A549 (cell line): ENCODE results near the gene ZNF146. TPM values are rescaled to one million over a fixed set of nuclear protein-coding genes. Genes with fewer than 3 reads are reported as not detected.

ENCODE experiments used
- ATAC-seq, 2 experiments: fragments of 200-7000 bp in 1 of 2; fragments of >200 bp in 1 of 2; cut with Nextera tagmentation in 1 of 2; cut with Tn5 transposase in 1 of 2; 3 replicates each; pipeline versions ENCODE4 v1.8.0 to v1.9.1; 2018 to 2020; ENCODE audit warnings: mild to moderate bottlenecking in 1 of 2, moderate library complexity in 1 of 2
- CTCF ChIA-PET: fragments of 300-600 bp; sonication (Branson Sonifier 250); formaldehyde crosslinking; extraction: SDS; loops from one replicate; lab custom pipeline; 2021; ENCODE audit warnings: antibody characterized with exemption, inconsistent platforms; lab: Yijun Ruan, JAX
- POLR2A ChIA-PET: fragments of 350-600 bp; formaldehyde crosslinking; extraction: SDS; loops from one replicate; lab custom pipeline; 2021; ENCODE audit warnings: antibody characterized with exemption, inconsistent platforms; lab: Yijun Ruan, JAX
- DNase-seq, 2 experiments: peaks; one replicate each; pipeline versions ENCODE4 v3.0.0 to v3.0.0-alpha.2; 2011 to 2016; ENCODE audit warnings: low read depth in 1 of 2, low spot score in 1 of 2
- FAIRE-seq: peaks from 2 replicates; lab custom pipeline; 2011; peaks lifted over from hg19 to GRCh38; lab: Jason Lieb, UNC
- H3K27ac ChIP-seq, 2 experiments: fragments of >200 bp; sonication (Bioruptor Twin); formaldehyde crosslinking; 3 replicates each; pipeline ENCODE4 v1.5.1; 2016 to 2017
- H3K4me1 ChIP-seq: fragments of >200 bp; sonication (Bioruptor Twin); formaldehyde crosslinking; 3 replicates; pipeline ENCODE4 v1.6.1; 2016
- H3K4me2 ChIP-seq: fragments of >200 bp; sonication (Bioruptor Twin); formaldehyde crosslinking; 3 replicates; pipeline ENCODE4 v1.6.1; 2016
- H3K4me3 ChIP-seq: fragments of >200 bp; sonication (Bioruptor Twin); formaldehyde crosslinking; 3 replicates; pipeline ENCODE4 v1.5.1; 2016
- H3K9me3 ChIP-seq: fragments of >200 bp; sonication (Bioruptor Twin); formaldehyde crosslinking; 3 replicates; pipeline ENCODE4 v1.6.1; 2016
- CBX8 ChIP-seq: fragments of 200-600 bp; sonication (generic); IDR thresholded peaks from 2 replicates; pipeline ENCODE4 v1.6.1; 2016
- CHD4 ChIP-seq: fragments of 200-600 bp; sonication (generic); IDR thresholded peaks from 2 replicates; pipeline ENCODE4 v1.6.1; 2016; ENCODE audit warnings: antibody characterized with exemption, mild to moderate bottlenecking, borderline replicate concordance
- E2F6 ChIP-seq: IDR thresholded peaks from 2 replicates; pipeline ENCODE4 v1.6.1; 2012; ENCODE audit warnings: low read depth, borderline replicate concordance
- EHMT2 ChIP-seq: fragments of 200-600 bp; sonication (generic); IDR thresholded peaks from 2 replicates; pipeline ENCODE4 v1.6.1; 2016; ENCODE audit warnings: antibody characterized with exemption, low read depth, mild to moderate bottlenecking, moderate library complexity
- ELK1 ChIP-seq: fragments of 150-350 bp; IDR thresholded peaks from 2 replicates; pipeline ENCODE4 v1.6.1; 2014; ENCODE audit warnings: low read depth, mild to moderate bottlenecking, low read length
- EP300 ChIP-seq, 2 experiments: fragments of >200 bp; sonication (Bioruptor Twin); formaldehyde crosslinking; IDR thresholded peaks; 2 replicates in 1 of 2; 3 replicates in 1 of 2; pipeline ENCODE4 v1.6.1; 2016 to 2017
- ESRRA ChIP-seq: fragments of 150-350 bp; IDR thresholded peaks from 2 replicates; pipeline ENCODE4 v1.6.1; 2014; ENCODE audit warnings: mild to moderate bottlenecking, low read length, borderline replicate concordance
- FOXS1 ChIP-seq: fragments of 250-450 bp; sonication (Bioruptor Pico); IDR thresholded peaks from 2 replicates; pipeline ENCODE4 v1.5.0; 2020; ENCODE audit warnings: mild to moderate bottlenecking, moderate library complexity
- HES2 ChIP-seq: fragments of >200 bp; sonication (Bioruptor Twin); formaldehyde crosslinking; IDR thresholded peaks from 2 replicates; pipeline ENCODE4 v1.6.1; 2016
- HOXB5 ChIP-seq: fragments of 250-450 bp; sonication (Bioruptor Pico); IDR thresholded peaks from 2 replicates; pipeline ENCODE4 v1.5.0; 2020; ENCODE audit warnings: mild to moderate bottlenecking, moderate library complexity
- JUNB ChIP-seq: fragments of >200 bp; sonication (Bioruptor Twin); formaldehyde crosslinking; IDR thresholded peaks from 2 replicates; pipeline ENCODE4 v1.6.1; 2016
- KDM1A ChIP-seq: fragments of 200-600 bp; sonication (generic); IDR thresholded peaks from 2 replicates; pipeline ENCODE4 v1.6.1; 2016; ENCODE audit warnings: low read depth, mild to moderate bottlenecking
- MAX ChIP-seq: IDR thresholded peaks from 2 replicates; pipeline ENCODE4 v1.6.1; 2012
- MYC ChIP-seq: IDR thresholded peaks from 2 replicates; pipeline ENCODE4 v1.6.1; 2012; ENCODE audit warnings: mild to moderate bottlenecking, inconsistent platforms, low read length, improper control_type of control experiment, borderline replicate concordance
- NPAS2 ChIP-seq: fragments of 250-450 bp; sonication (Bioruptor Pico); IDR thresholded peaks from 2 replicates; pipeline ENCODE4 v1.8.0; 2022; ENCODE audit warnings: mild to moderate bottlenecking, moderate library complexity, borderline replicate concordance
- PBX3 ChIP-seq: IDR thresholded peaks from 2 replicates; pipeline ENCODE4 v1.6.1; 2012
- PHF8 ChIP-seq: fragments of 200-600 bp; sonication (generic); IDR thresholded peaks from 2 replicates; pipeline ENCODE4 v1.6.1; 2016; ENCODE audit warnings: low read depth, mild to moderate bottlenecking, antibody characterized with exemption, moderate library complexity, borderline replicate concordance
- POLR2A ChIP-seq: IDR thresholded peaks from 2 replicates; pipeline ENCODE4 v1.6.1; 2012; ENCODE audit warnings: mild to moderate bottlenecking, low read length
- POLR2AphosphoS2 ChIP-seq: conservative IDR thresholded peaks from 2 replicates; pipeline ENCODE4 v1.6.1; 2012; ENCODE audit warnings: low read length, improper control_type of control experiment, inconsistent platforms
- RARB ChIP-seq: fragments of 250-450 bp; sonication (Bioruptor Pico); IDR thresholded peaks from 2 replicates; pipeline ENCODE4 v1.8.0; 2021; ENCODE audit warnings: mild to moderate bottlenecking, moderate library complexity
- RNF2 ChIP-seq: fragments of 200-600 bp; sonication (generic); IDR thresholded peaks from 2 replicates; pipeline ENCODE4 v1.6.1; 2016; ENCODE audit warnings: low read depth, mild to moderate bottlenecking, antibody characterized with exemption, moderate library complexity, borderline replicate concordance
- SREBF2 ChIP-seq: fragments of 450-650 bp; IDR thresholded peaks from 2 replicates; pipeline ENCODE4 v1.6.1; 2014; ENCODE audit warnings: mild to moderate bottlenecking, moderate library complexity
- TP53 ChIP-seq: fragments of 250-450 bp; sonication (Bioruptor Pico); IDR thresholded peaks from 2 replicates; pipeline ENCODE4 v1.5.0; 2021; ENCODE audit warnings: mild to moderate bottlenecking, moderate library complexity
- ZC3H11A ChIP-seq: fragments of 450-650 bp; IDR thresholded peaks from 2 replicates; pipeline ENCODE4 v1.6.1; 2014; ENCODE audit warnings: antibody characterized with exemption, mild to moderate bottlenecking
- WGBS: methylation state at CpG from one replicate; pipeline ENCODE4 v1.1.6; 2017; ENCODE audit errors: missing lambda C conversion rate; 5-methylcytosine and 5-hydroxymethylcytosine counted together
- polyA plus RNA-seq, 4 experiments: library from polyadenylated mRNA; depleted of rRNA in 3 of 4; stranded (reverse); fragments of >200 nt; fragmentation: RNase III in 1 of 4; extraction: RNeasy Plus Mini Kit Qiagen cat#74134 plus additional on column Dnase treatment in 1 of 4; gene quantifications; 2 replicates in 3 of 4; 3 replicates in 1 of 4; pipeline ENCODE4 v1.2.3, GENCODE V29; 2011 to 2017

ZNF146 gene
- polyA plus RNA-seq, 2 of the 4 experiments (the other 2 are of a cell fraction): 157 to 362 TPM

- ATAC-seq (peak in 1 of 2 experiments; percentile 27; a peak in 1 of 6 replicates), FAIRE-seq (no peak), DNase-seq (no peak)
- Histone ChIP-seq H3K9me3 (peaks cover 87% of the 10 kb centered on the region), H3K4me2 (no peak overlapping the region), H3K27ac (no peak overlapping the region), H3K4me3 (no peak overlapping the region), H3K4me1 (no peaks in the 10 kb centered on the region)
- POLR2A ChIA-PET: no interaction called here
- TF ChIP-seq KDM1A (no peak), POLR2A (peak; percentile 22; the same call in 1 of the 2 replicates), RNF2 (no peak), HOXB5 (CRISPR knock-in tag) (no peak), ESRRA (no peak), POLR2AphosphoS2 (no peak), ZC3H11A (no peak), MAX (no peak), RARB (no peak)
- 81% methylated on average over 29 of the region's 29 CpGs for WGBS
- CTCF ChIA-PET: no interaction called here
Observed at GRCh38 chr19:36246006-36246481, 31.1 kb downstream of the ZNF146 start.

GRCh38 chr19:36252047-36252446 lies 37.1 kb downstream of the ZNF146 start:
- no peak for FAIRE-seq

GRCh38 chr19:36254848-36255247 lies 39.9 kb downstream of the ZNF146 start:
- ChIA-PET POLR2A (no interaction called here), CTCF (no interaction called here)
- ATAC-seq (no peak), FAIRE-seq (peak; percentile 98), DNase-seq (no peak)
- peaks cover 82% of the 10 kb centered on the region for H3K9me3 ChIP-seq
- no peak overlapping the region for H3K27ac ChIP-seq
- H3K4me1 ChIP-seq: no peaks in the 10 kb centered on the region
- H3K4me3 ChIP-seq: no peak overlapping the region
- no peak for TF ChIP-seq MAX
- no peak for TF ChIP-seq NPAS2 (CRISPR knock-in tag)
- TF ChIP-seq TP53 (CRISPR knock-in tag): no peak
- TF ChIP-seq MYC: no peak
- TF ChIP-seq POLR2A: no peak
- no peak for TF ChIP-seq ZC3H11A
- TF ChIP-seq FOXS1 (CRISPR knock-in tag): no peak
- TF ChIP-seq CBX8: no peak
- no peak for TF ChIP-seq PHF8
- no peak for TF ChIP-seq CHD4
- TF ChIP-seq EP300 (IDR thresholded peaks at IDR 0.05): no peak
- no peak for TF ChIP-seq ELK1
- TF ChIP-seq JUNB: no peak
- TF ChIP-seq RARB: no peak
- no peak for TF ChIP-seq ESRRA
- TF ChIP-seq E2F6: no peak
- no peak for TF ChIP-seq HES2
- no peak for TF ChIP-seq SREBF2
- H3K4me2 ChIP-seq: no peak overlapping the region
- 42% methylated on average over 11 of the region's 11 CpGs for WGBS

More at GRCh38 chr19:36252047-36252446, 37.1 kb downstream of the ZNF146 start:
- H3K4me1 ChIP-seq: no peaks in the 10 kb centered on the region
- CTCF ChIA-PET: no interaction called here
- ATAC-seq (no peak), DNase-seq (no peak)
- no peak overlapping the region for H3K27ac ChIP-seq
- H3K9me3 ChIP-seq: peaks cover 79% of the 10 kb centered on the region
- no peak overlapping the region for H3K4me3 ChIP-seq
- 1% methylated on average over 1 of the region's 1 CpG for WGBS
- POLR2A ChIA-PET: no interaction called here
- no peak overlapping the region for H3K4me2 ChIP-seq
- TF ChIP-seq PBX3 (no peak), MYC (no peak), RNF2 (no peak), EHMT2 (no peak)
